ENCODE measurements around the gene GPT2.
A peak's percentile ranks its signal among the peaks of the same experiment; 100 is the strongest.

GPT2 gene

GRCh38 chr16:46884513-46885293 is 541 bp downstream of the GPT2 start:
- peak overlapping the region; percentile 67 for H3K4me3 ChIP-seq (replicated peaks; ENCODE audit: low read depth, low read length)
- TF ChIP-seq, protein P1, sequence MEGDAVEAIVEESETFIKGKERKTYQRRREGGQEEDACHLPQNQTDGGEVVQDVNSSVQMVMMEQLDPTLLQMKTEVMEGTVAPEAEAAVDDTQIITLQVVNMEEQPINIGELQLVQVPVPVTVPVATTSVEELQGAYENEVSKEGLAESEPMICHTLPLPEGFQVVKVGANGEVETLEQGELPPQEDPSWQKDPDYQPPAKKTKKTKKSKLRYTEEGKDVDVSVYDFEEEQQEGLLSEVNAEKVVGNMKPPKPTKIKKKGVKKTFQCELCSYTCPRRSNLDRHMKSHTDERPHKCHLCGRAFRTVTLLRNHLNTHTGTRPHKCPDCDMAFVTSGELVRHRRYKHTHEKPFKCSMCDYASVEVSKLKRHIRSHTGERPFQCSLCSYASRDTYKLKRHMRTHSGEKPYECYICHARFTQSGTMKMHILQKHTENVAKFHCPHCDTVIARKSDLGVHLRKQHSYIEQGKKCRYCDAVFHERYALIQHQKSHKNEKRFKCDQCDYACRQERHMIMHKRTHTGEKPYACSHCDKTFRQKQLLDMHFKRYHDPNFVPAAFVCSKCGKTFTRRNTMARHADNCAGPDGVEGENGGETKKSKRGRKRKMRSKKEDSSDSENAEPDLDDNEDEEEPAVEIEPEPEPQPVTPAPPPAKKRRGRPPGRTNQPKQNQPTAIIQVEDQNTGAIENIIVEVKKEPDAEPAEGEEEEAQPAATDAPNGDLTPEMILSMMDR (IDR thresholded peaks at IDR 0.05; ENCODE audit: low read depth, low read length, missing control alignments): no peak
- no peak for DNase-seq (ENCODE audit: extremely low read depth, low read depth)

DNA sequence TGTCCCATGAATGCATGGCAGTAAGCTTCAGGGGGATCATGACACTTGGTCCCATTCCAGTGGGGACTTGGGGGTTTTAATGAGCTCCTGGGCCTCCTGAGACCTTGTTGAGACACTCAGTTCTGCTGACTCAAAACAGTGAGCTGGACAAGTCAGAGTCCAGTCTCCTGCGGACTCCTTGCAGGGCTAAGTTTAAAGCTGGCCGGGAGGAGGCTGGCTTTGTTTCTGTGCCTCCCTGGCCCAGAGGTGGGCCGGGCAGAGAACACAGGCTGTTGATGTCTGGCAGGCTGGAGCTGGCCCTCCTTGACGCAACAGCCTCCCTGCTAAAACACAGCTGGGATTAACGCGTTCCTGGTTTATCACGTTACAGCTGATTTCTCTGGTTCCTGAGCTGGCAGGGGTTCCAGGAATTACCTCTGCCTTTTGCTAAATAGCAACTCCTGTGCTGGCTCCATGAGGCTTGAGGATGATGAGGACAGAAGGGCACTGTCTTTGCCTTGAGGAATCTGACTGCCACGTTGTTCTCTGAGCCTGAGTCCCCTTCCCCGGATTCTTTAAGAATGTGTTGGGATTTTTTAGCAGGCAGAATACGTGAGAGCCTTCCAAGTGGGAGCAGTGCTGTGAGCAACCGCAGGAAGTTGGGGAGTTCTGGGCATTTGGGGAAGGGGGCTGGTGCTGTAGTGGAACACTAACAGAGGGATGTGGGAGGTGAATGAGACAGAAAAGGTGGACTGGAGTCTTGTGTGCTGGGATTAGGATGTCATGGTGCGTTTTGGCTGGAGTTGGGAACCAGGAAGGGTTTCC is 2.0 kb downstream of the GPT2 start:
- peak overlapping the region; percentile 67 for H3K4me3 ChIP-seq (replicated peaks; ENCODE audit: low read depth, low read length)
- DNase-seq (ENCODE audit: extremely low read depth, low read depth): no peak
- TF ChIP-seq, protein P1 (IDR thresholded peaks at IDR 0.05; ENCODE audit: low read depth, low read length, missing control alignments): no peak

GRCh38 chr16:46886764-46887523 is 2.8 kb downstream of the GPT2 start:
- TF ChIP-seq, protein P1 (IDR thresholded peaks at IDR 0.05; ENCODE audit: low read depth, low read length, missing control alignments): no peak
- no peak for DNase-seq (ENCODE audit: extremely low read depth, low read depth)
- no peak overlapping the region for H3K4me3 ChIP-seq (replicated peaks; ENCODE audit: low read depth, low read length)

DNA sequence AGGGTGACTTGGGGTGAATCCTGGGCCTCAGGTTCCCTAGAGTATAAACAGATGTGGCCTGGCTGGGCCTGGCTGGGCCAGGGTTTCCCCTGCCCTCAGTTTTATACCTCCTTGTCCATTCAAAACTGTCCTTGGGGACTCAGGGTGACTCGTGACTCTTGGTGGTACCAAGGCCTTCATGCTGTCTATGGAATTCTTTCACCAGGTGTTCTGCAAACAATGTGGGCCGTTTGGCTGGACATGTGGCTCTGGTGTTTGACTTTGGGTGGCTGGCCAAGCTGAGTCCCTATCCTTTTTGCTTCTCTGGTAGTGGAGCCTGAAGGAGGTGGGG is 3.3 kb downstream of the GPT2 start:
- H3K4me3 ChIP-seq (replicated peaks; ENCODE audit: low read depth, low read length): no peak overlapping the region
- TF ChIP-seq, protein P1 (IDR thresholded peaks at IDR 0.05; ENCODE audit: low read depth, low read length, missing control alignments): no peak
- no peak for DNase-seq (ENCODE audit: extremely low read depth, low read depth)

GRCh38 chr16:46889245-46889941 is 5.2 kb downstream of the GPT2 start:
- TF ChIP-seq, protein P1 (IDR thresholded peaks at IDR 0.05; ENCODE audit: low read depth, low read length, missing control alignments): no peak
- DNase-seq (ENCODE audit: extremely low read depth, low read depth): no peak

DNA sequence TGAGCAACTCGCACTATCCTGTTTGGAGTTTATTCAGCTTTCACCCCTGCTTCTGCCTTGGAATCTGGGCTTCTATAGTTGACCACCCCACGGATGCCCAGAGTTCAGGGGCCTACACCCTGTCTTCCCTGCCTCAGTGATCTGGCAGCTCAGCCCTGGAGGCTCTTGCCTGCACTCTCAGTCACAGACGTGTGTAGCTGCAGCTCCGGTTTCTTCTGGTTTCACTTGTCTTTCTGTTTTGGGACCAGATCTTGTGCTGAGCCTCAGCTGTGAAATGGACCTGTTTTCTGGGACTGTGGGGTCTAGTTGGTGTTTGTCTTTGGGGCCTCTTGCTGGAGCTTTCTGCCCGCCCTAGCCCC is 5.8 kb downstream of the GPT2 start:
- TF ChIP-seq, protein P1 (IDR thresholded peaks at IDR 0.05; ENCODE audit: low read depth, low read length, missing control alignments): no peak
- no peak for DNase-seq (ENCODE audit: extremely low read depth, low read depth)
- no peak overlapping the region for H3K4me3 ChIP-seq (replicated peaks; ENCODE audit: low read depth, low read length)

More at GRCh38 chr16:46889245-46889941, 5.2 kb downstream of the GPT2 start:
- no peak overlapping the region for H3K4me3 ChIP-seq (replicated peaks; ENCODE audit: low read depth, low read length)

Data from HFF-Myc (cell line).